Activated CD4-positive, alpha-beta T cell treated with anti-CD3 and anti-CD28 coated beads, Interleukin-2, amount 10 ng/mL, durations not matched to agents 24 days and 14 days (primary cell): ENCODE results near the gene MRPL40. TPM values are rescaled to one million over a fixed set of nuclear protein-coding genes. Genes with fewer than 3 reads are reported as not detected.
"Not testable (repeated sequence)": the region's sequence is repeated elsewhere in the genome, so short reads cannot be mapped to it uniquely, and the experiment has no call there.

Experiments
- DNase-seq: peaks from one replicate; pipeline ENCODE4 v3.0.0; 2022
- H3K27ac Mint-ChIP-seq: one replicate; pipeline ENCODE4 v1.8.0; 2022; ENCODE audit warnings: mild to moderate bottlenecking, mixed read lengths
- H3K27me3 Mint-ChIP-seq: one replicate; pipeline ENCODE4 v1.8.0; 2022; ENCODE audit warnings: mixed read lengths
- H3K36me3 Mint-ChIP-seq: one replicate; pipeline ENCODE4 v1.8.0; 2022; ENCODE audit warnings: low read depth, mild to moderate bottlenecking, mixed read lengths
- H3K4me1 Mint-ChIP-seq: one replicate; pipeline ENCODE4 v1.8.0; 2021; ENCODE audit warnings: mixed read lengths
- H3K4me3 Mint-ChIP-seq: one replicate; pipeline ENCODE4 v1.8.0; 2022; ENCODE audit warnings: mild to moderate bottlenecking, moderate library complexity, mixed read lengths
- H3K9me3 Mint-ChIP-seq: one replicate; pipeline ENCODE4 v1.8.0; 2021; ENCODE audit warnings: mixed read lengths
- intact Hi-C: fragments of 100-400 bp; cut with micrococcal nuclease; formaldehyde crosslinking; loops from one replicate; pipeline ENCODE4 v1.15.1; 2023
- total RNA-seq: library from RNA; stranded (reverse); gene quantifications from 2 replicates; pipeline ENCODE4 v1.2.3, GENCODE V29; 2022

The MRPL40 gene
- total RNA-seq, 1 donor from 2014 or later: 37.6 TPM

GRCh38 chr22:19438298-19438697, 6.0 kb downstream of the MRPL40 start:
- no peak overlapping the region for H3K4me3 Mint-ChIP-seq
- H3K4me1 Mint-ChIP-seq: peaks cover 16% of the 10 kb centered on the region
- DNase-seq: no peak
- H3K9me3 Mint-ChIP-seq: no peaks in the 10 kb centered on the region
- peaks cover 34% of the 10 kb centered on the region for H3K36me3 Mint-ChIP-seq
- H3K27ac Mint-ChIP-seq: no peak overlapping the region
- H3K27me3 Mint-ChIP-seq: no peaks in the 10 kb centered on the region
- intact Hi-C loops: no loop called here

- no peak overlapping the region for H3K27ac Mint-ChIP-seq
- H3K9me3 Mint-ChIP-seq: no peaks in the 10 kb centered on the region
- peaks cover 34% of the 10 kb centered on the region for H3K36me3 Mint-ChIP-seq
- DNase-seq: no peak
- no peak overlapping the region for H3K4me3 Mint-ChIP-seq
- no peaks in the 10 kb centered on the region for H3K27me3 Mint-ChIP-seq
- peaks cover 21% of the 10 kb centered on the region for H3K4me1 Mint-ChIP-seq
- intact Hi-C loops: loop anchor here (10.0 kb wide), 2 partner anchors 134 to 414 kb away; partner anchors contain the start of genes GNB1L and RTL10
These were observed 8.3 kb downstream of the MRPL40 start for GRCh38 chr22:19440411-19441195.

- H3K4me1 Mint-ChIP-seq: peaks cover 30% of the 10 kb centered on the region
- no peaks in the 10 kb centered on the region for H3K9me3 Mint-ChIP-seq
- intact Hi-C loops: loop anchor here (10.0 kb wide), 2 partner anchors 133 to 413 kb away; partner anchors contain the start of genes GNB1L and RTL10
- H3K4me3 Mint-ChIP-seq: no peak overlapping the region
- peaks cover 38% of the 10 kb centered on the region for H3K36me3 Mint-ChIP-seq
- H3K27ac Mint-ChIP-seq: no peak overlapping the region
- no peaks in the 10 kb centered on the region for H3K27me3 Mint-ChIP-seq
- no peak for DNase-seq
These were observed 9.8 kb downstream of the MRPL40 start for GRCh38 chr22:19442166-19442565.

GRCh38 chr22:19443544-19444211, 11.3 kb downstream of the MRPL40 start:
- no peak for DNase-seq
- no peak overlapping the region for H3K27ac Mint-ChIP-seq
- H3K27me3 Mint-ChIP-seq: no peaks in the 10 kb centered on the region
- peaks cover 35% of the 10 kb centered on the region for H3K36me3 Mint-ChIP-seq
- H3K9me3 Mint-ChIP-seq: no peaks in the 10 kb centered on the region
- H3K4me3 Mint-ChIP-seq: no peak overlapping the region
- peaks cover 33% of the 10 kb centered on the region for H3K4me1 Mint-ChIP-seq
- intact Hi-C loops: loop anchor here (10.0 kb wide), 2 partner anchors 131 to 411 kb away; partner anchors contain the start of genes GNB1L and RTL10

- Mint-ChIP-seq H3K27ac (peak overlapping the region; percentile 43), H3K4me3 (peak overlapping the region; percentile 53), H3K4me1 (peaks cover 39% of the 10 kb centered on the region), H3K36me3 (peaks cover 34% of the 10 kb centered on the region)
- DNase-seq, H3K27me3 Mint-ChIP-seq, H3K9me3 Mint-ChIP-seq: not testable (repeated sequence)
- intact Hi-C loops: loop anchor here (5.0 to 10.0 kb wide), 3 partner anchors 129 to 409 kb away; partner anchors contain the start of genes DGCR2, GNB1L and RTL10
These were observed 13.1 kb downstream of the MRPL40 start for GRCh38 chr22:19445279-19445982.

- Mint-ChIP-seq H3K36me3 (peaks cover 33% of the 10 kb centered on the region), H3K4me1 (peaks cover 35% of the 10 kb centered on the region), H3K9me3 (no peaks in the 10 kb centered on the region), H3K27me3 (no peaks in the 10 kb centered on the region), H3K27ac (peak overlapping the region; percentile 80), H3K4me3 (peak overlapping the region; percentile 88)
- intact Hi-C loops: loop anchor here (1.0 to 10.0 kb wide), 6 partner anchors 14 to 408 kb away; partner anchors contain the start of genes CDC45, DGCR2, GNB1L and MRPL40
- DNase-seq: no peak
These were observed 14.4 kb downstream of the MRPL40 start for GRCh38 chr22:19446603-19447329.

- Mint-ChIP-seq H3K4me3 (peak within 1 kb of the TSS; percentile 88), H3K9me3 (no peaks in the 10 kb centered on the region), H3K4me1 (peaks cover 35% of the 10 kb centered on the region), H3K27me3 (no peaks in the 10 kb centered on the region), H3K36me3 (peaks cover 34% of the 10 kb centered on the region), H3K27ac (peak within 1 kb of the TSS; percentile 94)
- intact Hi-C loops: loop anchor here (1.0 to 10.0 kb wide), 7 partner anchors 15 to 407 kb away; partner anchors contain the start of genes CDC45, DGCR2, GNB1L and MRPL40
- DNase-seq: peak; percentile 97
These were observed 15.2 kb downstream of the MRPL40 start, which contains the start of gene C22orf39 for GRCh38 chr22:19447330-19448075. C22orf39 (minus strand) TSS chr22:19447711; CDS start chr22:19447688, 23 bp downstream.

- intact Hi-C loops: loop anchor here (1.0 to 10.0 kb wide), 4 partner anchors 127 to 407 kb away; partner anchors contain the start of genes DGCR2, GNB1L and RTL10
- peak overlapping the region; percentile 94 for H3K27ac Mint-ChIP-seq
- peak overlapping the region; percentile 88 for H3K4me3 Mint-ChIP-seq
- peaks cover 35% of the 10 kb centered on the region for H3K4me1 Mint-ChIP-seq
- DNase-seq: peak; percentile 80
- H3K27me3 Mint-ChIP-seq: no peaks in the 10 kb centered on the region
- H3K36me3 Mint-ChIP-seq: peaks cover 34% of the 10 kb centered on the region
- no peaks in the 10 kb centered on the region for H3K9me3 Mint-ChIP-seq
These were observed 15.8 kb downstream of the MRPL40 start for GRCh38 chr22:19448076-19448607.

- peak overlapping the region; percentile 88 for H3K4me3 Mint-ChIP-seq
- H3K9me3 Mint-ChIP-seq: no peaks in the 10 kb centered on the region
- H3K4me1 Mint-ChIP-seq: peaks cover 33% of the 10 kb centered on the region
- intact Hi-C loops: loop anchor here (1.0 to 10.0 kb wide), 4 partner anchors 126 to 406 kb away; partner anchors contain the start of genes DGCR2, GNB1L and RTL10
- H3K36me3 Mint-ChIP-seq: peaks cover 33% of the 10 kb centered on the region
- peak overlapping the region; percentile 61 for H3K27ac Mint-ChIP-seq
- H3K27me3 Mint-ChIP-seq: no peaks in the 10 kb centered on the region
- peak; percentile 73 for DNase-seq
These were observed 16.5 kb downstream of the MRPL40 start for GRCh38 chr22:19448739-19449421.

GRCh38 chr22:19449422-19449767, 17.1 kb downstream of the MRPL40 start:
- peak overlapping the region; percentile 61 for H3K27ac Mint-ChIP-seq
- H3K27me3 Mint-ChIP-seq: no peaks in the 10 kb centered on the region
- no peaks in the 10 kb centered on the region for H3K9me3 Mint-ChIP-seq
- no peak overlapping the region for H3K4me3 Mint-ChIP-seq
- no peak for DNase-seq
- H3K36me3 Mint-ChIP-seq: peaks cover 37% of the 10 kb centered on the region
- H3K4me1 Mint-ChIP-seq: peaks cover 32% of the 10 kb centered on the region
- intact Hi-C loops: loop anchor here (5.0 to 10.0 kb wide), 3 partner anchors 125 to 405 kb away; partner anchors contain the start of genes DGCR2, GNB1L and RTL10

- H3K9me3 Mint-ChIP-seq: no peaks in the 10 kb centered on the region
- peaks cover 42% of the 10 kb centered on the region for H3K36me3 Mint-ChIP-seq
- H3K4me3 Mint-ChIP-seq: no peak overlapping the region
- intact Hi-C loops: no loop called here
- H3K27me3 Mint-ChIP-seq: no peaks in the 10 kb centered on the region
- peak overlapping the region; percentile 14 for H3K27ac Mint-ChIP-seq
- peaks cover 24% of the 10 kb centered on the region for H3K4me1 Mint-ChIP-seq
- DNase-seq: no peak
These were observed 18.2 kb downstream of the MRPL40 start for GRCh38 chr22:19450363-19451175.
